HCT116 (cell line): Measurements from ENCODE around the gene CCDC159. TPM values are rescaled to one million over a fixed set of nuclear protein-coding genes. Genes with fewer than 3 reads are reported as not detected.

Source experiments
- ATAC-seq: fragments of 200-7000 bp; cut with Tn5 transposase; 2 replicates; pipeline ENCODE4 v1.9.1; 2020; ENCODE audit warnings: mild to moderate bottlenecking, moderate library complexity
- BruUV-seq: library from RNA; stranded (reverse); fragments of 400-500 nt; replicated peaks from 2 replicates; lab custom pipeline; 2021; lab: Mats Ljungman, UMichigan
- CTCF ChIA-PET: fragments of 300-600 bp; sonication (Branson Sonifier 250); formaldehyde crosslinking; loops from one replicate; lab custom pipeline; 2021; ENCODE audit warnings: antibody characterized with exemption; lab: Charles Lee
- POLR2A ChIA-PET: fragments of 300-600, 350-600 bp; sonication (Branson Sonifier 250); formaldehyde crosslinking; loops from one replicate; lab custom pipeline; 2021; ENCODE audit warnings: antibody characterized with exemption; lab: Charles Lee
- RAD21 ChIA-PET, 2 experiments: fragments of 300-600 bp; sonication (Branson Sonifier 250); formaldehyde crosslinking; loops; one replicate each; lab custom pipeline; 2023; ENCODE audit warnings: low total read pairs in 2 of 2; ENCODE audit not compliant: uncharacterized antibody in 2 of 2, unreplicated experiment in 2 of 2, low non-redundant PET in 1 of 2; lab: Charles Lee
- DNase-seq: peaks from one replicate; pipeline ENCODE4 v3.0.0-alpha.2; 2010; ENCODE audit warnings: low read depth, low spot score
- H2AFZ ChIP-seq: fragments of 200-600 bp; shearing (Covaris generic), sonication (generic); 2 replicates; pipeline ENCODE4 v1.6.1; 2017; ENCODE audit warnings: low read depth, mixed run types, mixed read lengths, antibody characterized with exemption, low read length; ENCODE audit not compliant: poor library complexity, severe bottlenecking
- H3K27ac ChIP-seq: 2 replicates; pipeline ENCODE4 v1.5.1; 2012; ENCODE audit warnings: low read depth, low read length
- H3K27me3 ChIP-seq: fragments of 200-600 bp; sonication (generic); 2 replicates; pipeline ENCODE4 v1.6.1; 2016; ENCODE audit warnings: mixed run types, low read length, mixed read lengths; ENCODE audit not compliant: insufficient read depth
- H3K36me3 ChIP-seq, 2 experiments: fragments of 200-500 bp in 1 of 2; fragments of 200-600 bp in 1 of 2; sonication (Bioruptor generic) in 1 of 2; sonication (generic) in 1 of 2; 2 replicates each; pipeline versions ENCODE4 v1.5.1 to v1.6.1; 2014 to 2016; ENCODE audit warnings: low read length in 2 of 2, inconsistent platforms in 1 of 2, mixed read lengths in 1 of 2, mixed run types in 1 of 2; ENCODE audit not compliant: insufficient read depth in 2 of 2, control insufficient read depth in 1 of 2
- H3K4me1 ChIP-seq, 2 experiments: fragments of 200-600 bp in 1 of 2; sonication (generic) in 1 of 2; 2 replicates each; pipeline versions ENCODE4 v1.5.1 to v1.6.1; 2012 to 2017; ENCODE audit warnings: low read length in 2 of 2, inconsistent platforms in 1 of 2, mild to moderate bottlenecking in 1 of 2, mixed read lengths in 1 of 2, mixed run types in 1 of 2, moderate library complexity in 1 of 2; ENCODE audit not compliant: insufficient read depth in 2 of 2, control insufficient read depth in 1 of 2
- H3K4me2 ChIP-seq: fragments of 200-600 bp; sonication (generic); 2 replicates; pipeline ENCODE4 v1.6.1; 2017; ENCODE audit warnings: mixed run types, low read length, mixed read lengths
- H3K4me3 ChIP-seq, 2 experiments: fragments of 200-600 bp in 1 of 2; sonication (generic) in 1 of 2; replicated peaks in 1 of 2; 2 replicates each; pipeline ENCODE4 v1.5.1; 2011 to 2016; ENCODE audit warnings: low read length in 2 of 2, control low read depth in 1 of 2, low read depth in 1 of 2, mild to moderate bottlenecking in 1 of 2, mixed read lengths in 1 of 2, mixed run types in 1 of 2
- H3K79me2 ChIP-seq: fragments of 200-600 bp; sonication (generic); 2 replicates; pipeline ENCODE4 v1.6.1; 2017; ENCODE audit warnings: mild to moderate bottlenecking, mixed run types, low read length, moderate library complexity, mixed read lengths; ENCODE audit not compliant: insufficient read depth
- H3K9ac ChIP-seq: fragments of 200-600 bp; sonication (generic); 2 replicates; pipeline ENCODE4 v1.6.1; 2016; ENCODE audit warnings: low read length, mixed read lengths
- H3K9me2 ChIP-seq: fragments of 200-600 bp; sonication (generic), shearing (Covaris generic); 2 replicates; pipeline ENCODE4 v1.6.1; 2017; ENCODE audit warnings: mixed run types, mild to moderate bottlenecking, moderate library complexity; ENCODE audit not compliant: insufficient read depth
- H3K9me3 ChIP-seq, 2 experiments: fragments of 200-500 bp in 1 of 2; fragments of 200-600 bp in 1 of 2; sonication (Bioruptor generic) in 1 of 2; sonication (generic) in 1 of 2; 2 replicates each; pipeline ENCODE4 v1.6.1; 2014 to 2017; ENCODE audit warnings: low read length in 2 of 2, mixed read lengths in 2 of 2, inconsistent platforms in 1 of 2, low read depth in 1 of 2, mild to moderate bottlenecking in 1 of 2, mixed run types in 1 of 2, moderate library complexity in 1 of 2; ENCODE audit not compliant: control insufficient read depth in 1 of 2, insufficient read depth in 1 of 2
- H4K20me1 ChIP-seq: fragments of 200-600 bp; sonication (generic), shearing (Covaris generic); 2 replicates; pipeline ENCODE4 v1.6.1; 2017; ENCODE audit warnings: mixed run types, mild to moderate bottlenecking, moderate library complexity; ENCODE audit not compliant: insufficient read depth
- EGR1 ChIP-seq: IDR thresholded peaks from 2 replicates; pipeline ENCODE4 v1.6.1; 2012; ENCODE audit warnings: low read depth
- ELF1 ChIP-seq: IDR thresholded peaks from 2 replicates; pipeline ENCODE4 v1.6.1; 2012; ENCODE audit warnings: low read depth, borderline replicate concordance
- JUND ChIP-seq: IDR thresholded peaks from 2 replicates; pipeline ENCODE4 v1.6.1; 2012
- MAX ChIP-seq: IDR thresholded peaks from 2 replicates; pipeline ENCODE4 v1.6.1; 2012
- RAD21 ChIP-seq: IDR thresholded peaks from 2 replicates; pipeline ENCODE4 v1.6.1; 2012; ENCODE audit warnings: low read depth, mild to moderate bottlenecking
- SIN3A ChIP-seq: IDR thresholded peaks from 2 replicates; pipeline ENCODE4 v1.6.1; 2012; ENCODE audit warnings: low read depth
- SRF ChIP-seq: IDR thresholded peaks from 2 replicates; pipeline ENCODE4 v1.6.1; 2012; ENCODE audit warnings: low read depth
- TCF7L2 ChIP-seq: IDR thresholded peaks from 2 replicates; pipeline ENCODE4 v1.7.0; 2011; ENCODE audit warnings: borderline replicate concordance, inconsistent platforms; ENCODE audit not compliant: insufficient read depth, insufficient read length; ENCODE audit errors: extremely low read depth
- YY1 ChIP-seq: IDR thresholded peaks from 2 replicates; pipeline ENCODE4 v1.6.1; 2011; ENCODE audit warnings: low read length, low read depth, moderate library complexity, mild to moderate bottlenecking; ENCODE audit not compliant: insufficient replicate concordance; ENCODE audit errors: extremely low read depth
- intact Hi-C: fragments of 100-400 bp; cut with micrococcal nuclease; formaldehyde crosslinking; loops from 2 replicates; pipeline ENCODE4 v1.10.0; 2022
- total RNA-seq: library from RNA; stranded (reverse); gene quantifications from one replicate; pipeline ENCODE4 v1.2.1, GENCODE V29; 2021; ENCODE audit not compliant: unreplicated experiment
- TF ChIP-seq, protein P1 (sequence below): IDR thresholded peaks from 2 replicates; pipeline ENCODE4 v1.6.1; 2012; ENCODE audit warnings: low read depth
- TF ChIP-seq, protein P2 (sequence below): IDR thresholded peaks from 2 replicates; pipeline ENCODE4 v1.6.1; 2012

CCDC159 gene
- total RNA-seq, 1 experiment from 2014 or later = 7.7 TPM

GRCh38 chr19:11379857-11380350, 33.6 kb downstream of the CCDC159 start:
- no TSS peak for BruUV-seq
- no peaks in the 10 kb centered on the region for H3K36me3 ChIP-seq
- no peaks in the 10 kb centered on the region for H4K20me1 ChIP-seq
- no peaks in the 10 kb centered on the region for H3K27me3 ChIP-seq
- TF ChIP-seq SIN3A = no peak
- TF ChIP-seq EGR1 = no peak
- TF ChIP-seq, protein P1, sequence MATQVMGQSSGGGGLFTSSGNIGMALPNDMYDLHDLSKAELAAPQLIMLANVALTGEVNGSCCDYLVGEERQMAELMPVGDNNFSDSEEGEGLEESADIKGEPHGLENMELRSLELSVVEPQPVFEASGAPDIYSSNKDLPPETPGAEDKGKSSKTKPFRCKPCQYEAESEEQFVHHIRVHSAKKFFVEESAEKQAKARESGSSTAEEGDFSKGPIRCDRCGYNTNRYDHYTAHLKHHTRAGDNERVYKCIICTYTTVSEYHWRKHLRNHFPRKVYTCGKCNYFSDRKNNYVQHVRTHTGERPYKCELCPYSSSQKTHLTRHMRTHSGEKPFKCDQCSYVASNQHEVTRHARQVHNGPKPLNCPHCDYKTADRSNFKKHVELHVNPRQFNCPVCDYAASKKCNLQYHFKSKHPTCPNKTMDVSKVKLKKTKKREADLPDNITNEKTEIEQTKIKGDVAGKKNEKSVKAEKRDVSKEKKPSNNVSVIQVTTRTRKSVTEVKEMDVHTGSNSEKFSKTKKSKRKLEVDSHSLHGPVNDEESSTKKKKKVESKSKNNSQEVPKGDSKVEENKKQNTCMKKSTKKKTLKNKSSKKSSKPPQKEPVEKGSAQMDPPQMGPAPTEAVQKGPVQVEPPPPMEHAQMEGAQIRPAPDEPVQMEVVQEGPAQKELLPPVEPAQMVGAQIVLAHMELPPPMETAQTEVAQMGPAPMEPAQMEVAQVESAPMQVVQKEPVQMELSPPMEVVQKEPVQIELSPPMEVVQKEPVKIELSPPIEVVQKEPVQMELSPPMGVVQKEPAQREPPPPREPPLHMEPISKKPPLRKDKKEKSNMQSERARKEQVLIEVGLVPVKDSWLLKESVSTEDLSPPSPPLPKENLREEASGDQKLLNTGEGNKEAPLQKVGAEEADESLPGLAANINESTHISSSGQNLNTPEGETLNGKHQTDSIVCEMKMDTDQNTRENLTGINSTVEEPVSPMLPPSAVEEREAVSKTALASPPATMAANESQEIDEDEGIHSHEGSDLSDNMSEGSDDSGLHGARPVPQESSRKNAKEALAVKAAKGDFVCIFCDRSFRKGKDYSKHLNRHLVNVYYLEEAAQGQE = no peak
- TF ChIP-seq SRF = no peak
- no peak for TF ChIP-seq YY1
- no peak for TF ChIP-seq ELF1
- no peak for TF ChIP-seq RAD21
- no peak for TF ChIP-seq MAX
- TF ChIP-seq JUND = no peak
- no peak for TF ChIP-seq TCF7L2
- TF ChIP-seq, protein P2, sequence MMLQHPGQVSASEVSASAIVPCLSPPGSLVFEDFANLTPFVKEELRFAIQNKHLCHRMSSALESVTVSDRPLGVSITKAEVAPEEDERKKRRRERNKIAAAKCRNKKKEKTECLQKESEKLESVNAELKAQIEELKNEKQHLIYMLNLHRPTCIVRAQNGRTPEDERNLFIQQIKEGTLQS = no peak
- peak overlapping the region; percentile 81 for H3K27ac ChIP-seq
- no peak overlapping the region for H2AFZ ChIP-seq
- H3K9ac ChIP-seq = peak overlapping the region; percentile 79
- H3K9me3 ChIP-seq = no peaks in the 10 kb centered on the region
- ChIA-PET RAD21 (no interaction called here), CTCF (interaction anchor here (0.9 to 1.2 kb wide), 2 partner anchors 34 to 97 kb away, joined by 3 read pairs; no protein-coding TSS in a partner anchor), POLR2A (no interaction called here)
- H3K9me2 ChIP-seq = no peaks in the 10 kb centered on the region
- DNase-seq (no peak), ATAC-seq (no peak)
- intact Hi-C loops = loop anchor here (5.0 kb wide), 1 partner anchor 88 kb away; no protein-coding TSS in a partner anchor
- H3K4me1 ChIP-seq = peaks cover 56 to 90% of the 10 kb centered on the region in 2 experiments
- peak overlapping the region; percentile 69 to 71 for H3K4me3 ChIP-seq
- peak overlapping the region; percentile 97 for H3K4me2 ChIP-seq
- H3K79me2 ChIP-seq = peaks cover 7% of the 10 kb centered on the region; the same call in 1 of the 2 replicates
